ENCODE results near the gene MCTP1.

GRCh38 chr5:94856257-94856800 is 428.6 kb downstream of the MCTP1 start:
- TF ChIP-seq, protein P1, sequence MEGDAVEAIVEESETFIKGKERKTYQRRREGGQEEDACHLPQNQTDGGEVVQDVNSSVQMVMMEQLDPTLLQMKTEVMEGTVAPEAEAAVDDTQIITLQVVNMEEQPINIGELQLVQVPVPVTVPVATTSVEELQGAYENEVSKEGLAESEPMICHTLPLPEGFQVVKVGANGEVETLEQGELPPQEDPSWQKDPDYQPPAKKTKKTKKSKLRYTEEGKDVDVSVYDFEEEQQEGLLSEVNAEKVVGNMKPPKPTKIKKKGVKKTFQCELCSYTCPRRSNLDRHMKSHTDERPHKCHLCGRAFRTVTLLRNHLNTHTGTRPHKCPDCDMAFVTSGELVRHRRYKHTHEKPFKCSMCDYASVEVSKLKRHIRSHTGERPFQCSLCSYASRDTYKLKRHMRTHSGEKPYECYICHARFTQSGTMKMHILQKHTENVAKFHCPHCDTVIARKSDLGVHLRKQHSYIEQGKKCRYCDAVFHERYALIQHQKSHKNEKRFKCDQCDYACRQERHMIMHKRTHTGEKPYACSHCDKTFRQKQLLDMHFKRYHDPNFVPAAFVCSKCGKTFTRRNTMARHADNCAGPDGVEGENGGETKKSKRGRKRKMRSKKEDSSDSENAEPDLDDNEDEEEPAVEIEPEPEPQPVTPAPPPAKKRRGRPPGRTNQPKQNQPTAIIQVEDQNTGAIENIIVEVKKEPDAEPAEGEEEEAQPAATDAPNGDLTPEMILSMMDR (IDR thresholded peaks at IDR 0.05 in 2 of 3, conservative IDR thresholded peaks at IDR 0.05 in 1 of 3; ENCODE audit: control insufficient read depth in 2 of 3, extremely low read depth in 1 of 3, insufficient read depth in 1 of 3, low read depth in 3 of 3, low read length in 3 of 3): no peak
- no peak for TF ChIP-seq MYC (IDR thresholded peaks at IDR 0.05; ENCODE audit: insufficient read depth, insufficient read length, insufficient replicate concordance, low read length, severe bottlenecking)
- TF ChIP-seq, protein P2, sequence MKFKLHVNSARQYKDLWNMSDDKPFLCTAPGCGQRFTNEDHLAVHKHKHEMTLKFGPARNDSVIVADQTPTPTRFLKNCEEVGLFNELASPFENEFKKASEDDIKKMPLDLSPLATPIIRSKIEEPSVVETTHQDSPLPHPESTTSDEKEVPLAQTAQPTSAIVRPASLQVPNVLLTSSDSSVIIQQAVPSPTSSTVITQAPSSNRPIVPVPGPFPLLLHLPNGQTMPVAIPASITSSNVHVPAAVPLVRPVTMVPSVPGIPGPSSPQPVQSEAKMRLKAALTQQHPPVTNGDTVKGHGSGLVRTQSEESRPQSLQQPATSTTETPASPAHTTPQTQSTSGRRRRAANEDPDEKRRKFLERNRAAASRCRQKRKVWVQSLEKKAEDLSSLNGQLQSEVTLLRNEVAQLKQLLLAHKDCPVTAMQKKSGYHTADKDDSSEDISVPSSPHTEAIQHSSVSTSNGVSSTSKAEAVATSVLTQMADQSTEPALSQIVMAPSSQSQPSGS (IDR thresholded peaks at IDR 0.05; ENCODE audit: low read length): no peak
- no peak for TF ChIP-seq RAD21 (IDR thresholded peaks at IDR 0.05; ENCODE audit: insufficient read depth, low read depth, low read length)
- TF ChIP-seq EP300 (IDR thresholded peaks at IDR 0.05; ENCODE audit: borderline replicate concordance in 1 of 2, control insufficient read depth in 1 of 2, low read depth in 2 of 2, low read length in 2 of 2): no peak
- no peak for TF ChIP-seq CHD2 (IDR thresholded peaks at IDR 0.05; ENCODE audit: borderline replicate concordance, low read depth, low read length)
- TF ChIP-seq, protein P3, sequence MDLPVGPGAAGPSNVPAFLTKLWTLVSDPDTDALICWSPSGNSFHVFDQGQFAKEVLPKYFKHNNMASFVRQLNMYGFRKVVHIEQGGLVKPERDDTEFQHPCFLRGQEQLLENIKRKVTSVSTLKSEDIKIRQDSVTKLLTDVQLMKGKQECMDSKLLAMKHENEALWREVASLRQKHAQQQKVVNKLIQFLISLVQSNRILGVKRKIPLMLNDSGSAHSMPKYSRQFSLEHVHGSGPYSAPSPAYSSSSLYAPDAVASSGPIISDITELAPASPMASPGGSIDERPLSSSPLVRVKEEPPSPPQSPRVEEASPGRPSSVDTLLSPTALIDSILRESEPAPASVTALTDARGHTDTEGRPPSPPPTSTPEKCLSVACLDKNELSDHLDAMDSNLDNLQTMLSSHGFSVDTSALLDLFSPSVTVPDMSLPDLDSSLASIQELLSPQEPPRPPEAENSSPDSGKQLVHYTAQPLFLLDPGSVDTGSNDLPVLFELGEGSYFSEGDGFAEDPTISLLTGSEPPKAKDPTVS (IDR thresholded peaks at IDR 0.05; ENCODE audit: low read depth, low read length): no peak
- TF ChIP-seq POLR2A (IDR thresholded peaks at IDR 0.05; ENCODE audit: low read depth, low read length): no peak

All from GM12878 (cell line).